Skeletal muscle tissue (tissue), 4 donors: ENCODE measurements around the gene SLC35B1. TPM values are rescaled to one million over a fixed set of nuclear protein-coding genes. Genes with fewer than 3 reads are reported as not detected.
A peak's percentile ranks its signal among the peaks of the same experiment; 100 is the strongest.

Experiments
- H3K27ac ChIP-seq: one replicate; pipeline ENCODE4 v1.7.0; 2013; ENCODE audit warnings: mild to moderate bottlenecking, low read depth, low read length, inconsistent platforms
- H3K27me3 ChIP-seq, 3 donors: one replicate each; pipeline ENCODE4 v1.7.0; 2013; ENCODE audit warnings: low read length in 3 of 3; ENCODE audit not compliant: control insufficient read depth in 3 of 3, insufficient read depth in 3 of 3
- H3K36me3 ChIP-seq, 3 donors: one replicate each; pipeline ENCODE4 v1.7.0; 2013; ENCODE audit warnings: low read length in 3 of 3; ENCODE audit not compliant: control insufficient read depth in 3 of 3, insufficient read depth in 3 of 3
- H3K4me1 ChIP-seq, 3 donors: one replicate each; pipeline ENCODE4 v1.7.0; 2013; ENCODE audit warnings: low read length in 3 of 3, mild to moderate bottlenecking in 3 of 3; ENCODE audit not compliant: control insufficient read depth in 3 of 3, insufficient read depth in 3 of 3
- H3K4me3 ChIP-seq, 3 donors: one replicate each; pipeline ENCODE4 v1.7.0; 2013; ENCODE audit warnings: low read length in 3 of 3
- H3K9ac ChIP-seq, 3 donors: one replicate each; pipeline ENCODE4 v1.7.0; 2013; ENCODE audit warnings: low read length in 3 of 3, mild to moderate bottlenecking in 3 of 3, moderate library complexity in 2 of 3, low read depth in 1 of 3
- H3K9me3 ChIP-seq, 3 donors: one replicate each; pipeline ENCODE4 v1.7.0; 2013; ENCODE audit warnings: low read length in 3 of 3; ENCODE audit not compliant: control insufficient read depth in 3 of 3
- total RNA-seq: library from RNA; depleted of rRNA; stranded (reverse); fragments of >200 nt; gene quantifications from one replicate; pipeline ENCODE4 v1.2.3, GENCODE V29; 2014
- donor health status: Osteomylitis.

SLC35B1 gene
- total RNA-seq, 1 donor from 2014 or later = 48.0 TPM

- H3K4me3 ChIP-seq = no peak overlapping the region
- H3K4me1 ChIP-seq = peaks cover 3 to 5% (median 4%) of the 10 kb centered on the region in 3 donors
- no peaks in the 10 kb centered on the region for H3K27me3 ChIP-seq
- H3K9ac ChIP-seq = no peak overlapping the region
- no peaks in the 10 kb centered on the region for H3K9me3 ChIP-seq
- no peaks in the 10 kb centered on the region for H3K36me3 ChIP-seq
- no peak overlapping the region for H3K27ac ChIP-seq
These were observed 39.9 kb upstream of the SLC35B1 start for GRCh38 chr17:49747632-49748031.

GRCh38 chr17:49746791-49747490 lies 39.2 kb upstream of the SLC35B1 start:
- H3K4me1 ChIP-seq = peaks cover 5 to 11% (median 8%) of the 10 kb centered on the region in 3 donors
- no peaks in the 10 kb centered on the region for H3K36me3 ChIP-seq
- H3K4me3 ChIP-seq = no peak overlapping the region
- H3K27me3 ChIP-seq = no peaks in the 10 kb centered on the region
- no peak overlapping the region for H3K9ac ChIP-seq
- H3K27ac ChIP-seq = no peak overlapping the region
- H3K9me3 ChIP-seq = no peaks in the 10 kb centered on the region

DNA sequence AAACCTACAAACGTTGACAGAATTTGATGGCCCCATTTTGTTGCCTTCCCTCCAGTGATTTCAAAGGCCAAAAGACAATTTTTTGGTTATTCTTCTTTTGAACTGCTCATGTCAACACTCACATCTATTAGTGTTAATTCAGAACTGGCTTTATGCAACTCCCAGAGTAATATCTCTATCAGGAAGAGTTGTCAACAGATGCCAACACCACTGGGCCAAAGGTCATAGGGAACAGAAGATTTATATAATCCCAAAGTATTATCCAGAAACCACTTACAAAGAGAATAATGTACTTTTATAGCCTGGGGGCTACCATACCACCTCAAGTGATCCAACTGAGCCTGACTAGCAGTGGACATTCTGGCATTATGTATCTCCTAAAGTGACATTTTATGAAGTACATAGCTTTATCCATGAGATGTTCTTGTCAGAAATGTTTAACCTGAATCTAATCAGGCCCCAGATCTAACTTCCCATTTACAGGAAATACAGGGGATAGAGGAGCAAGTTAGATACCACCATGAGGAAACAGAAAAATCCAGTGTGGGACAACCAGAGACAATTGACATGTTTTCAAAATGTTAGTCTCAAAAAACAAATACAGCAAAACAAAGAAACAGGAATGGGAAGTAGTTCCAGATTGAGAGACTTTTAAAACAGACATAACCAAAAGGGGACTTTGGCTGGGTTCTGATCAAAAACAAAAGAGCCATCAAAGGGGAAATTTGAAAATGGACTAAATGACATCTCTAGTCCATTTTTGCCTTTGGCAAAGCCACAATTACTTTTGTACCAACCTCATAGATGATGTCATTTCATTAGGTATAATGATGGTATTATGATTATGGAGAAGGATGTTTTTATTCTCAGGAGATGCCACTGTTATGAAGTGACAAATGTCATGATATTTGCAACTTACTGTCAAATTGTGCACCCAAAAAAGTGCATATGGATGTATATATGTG lies 37.7 kb upstream of the SLC35B1 start:
- Histone ChIP-seq H3K4me3 (no peak overlapping the region), H3K27ac (no peak overlapping the region), H3K9me3 (no peaks in the 10 kb centered on the region), H3K27me3 (no peaks in the 10 kb centered on the region), H3K36me3 (no peaks in the 10 kb centered on the region), H3K9ac (no peak overlapping the region), H3K4me1 (peaks cover 19 to 22% (median 22%) of the 10 kb centered on the region in 3 donors)

- H3K27ac ChIP-seq = peak overlapping the region; percentile 43
- H3K4me1 ChIP-seq = peaks cover 42 to 44% (median 43%) of the 10 kb centered on the region in 3 donors
- no peak overlapping the region for H3K9ac ChIP-seq
- no peaks in the 10 kb centered on the region for H3K36me3 ChIP-seq
- H3K4me3 ChIP-seq = no peak overlapping the region
- H3K9me3 ChIP-seq = no peaks in the 10 kb centered on the region
- no peaks in the 10 kb centered on the region for H3K27me3 ChIP-seq
These were observed 34.4 kb upstream of the SLC35B1 start for GRCh38 chr17:49742166-49742638.

DNA sequence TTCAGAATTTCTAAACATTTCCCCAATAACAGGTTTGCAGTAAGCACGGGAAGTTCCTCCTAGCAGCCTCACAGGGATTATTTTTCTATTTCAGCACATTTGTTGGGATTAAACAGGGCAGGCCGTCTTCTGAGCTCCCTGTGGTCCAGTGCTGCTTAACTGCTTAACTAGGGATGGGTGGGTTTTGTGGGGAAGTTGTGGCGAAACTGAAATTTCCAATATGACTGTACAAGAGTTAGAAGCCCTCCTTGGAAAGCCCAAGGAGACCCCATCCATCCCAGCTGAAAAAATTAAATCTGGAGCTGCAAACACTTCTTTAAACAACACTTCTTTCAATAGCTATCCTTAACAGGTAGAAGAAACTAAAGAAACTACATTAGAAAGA lies 33.9 kb upstream of the SLC35B1 start:
- Histone ChIP-seq H3K9ac (no peak overlapping the region), H3K36me3 (no peaks in the 10 kb centered on the region), H3K4me1 (peaks cover 42 to 44% (median 43%) of the 10 kb centered on the region in 3 donors), H3K4me3 (no peak overlapping the region), H3K9me3 (no peaks in the 10 kb centered on the region), H3K27me3 (no peaks in the 10 kb centered on the region), H3K27ac (peak overlapping the region; percentile 43)

DNA sequence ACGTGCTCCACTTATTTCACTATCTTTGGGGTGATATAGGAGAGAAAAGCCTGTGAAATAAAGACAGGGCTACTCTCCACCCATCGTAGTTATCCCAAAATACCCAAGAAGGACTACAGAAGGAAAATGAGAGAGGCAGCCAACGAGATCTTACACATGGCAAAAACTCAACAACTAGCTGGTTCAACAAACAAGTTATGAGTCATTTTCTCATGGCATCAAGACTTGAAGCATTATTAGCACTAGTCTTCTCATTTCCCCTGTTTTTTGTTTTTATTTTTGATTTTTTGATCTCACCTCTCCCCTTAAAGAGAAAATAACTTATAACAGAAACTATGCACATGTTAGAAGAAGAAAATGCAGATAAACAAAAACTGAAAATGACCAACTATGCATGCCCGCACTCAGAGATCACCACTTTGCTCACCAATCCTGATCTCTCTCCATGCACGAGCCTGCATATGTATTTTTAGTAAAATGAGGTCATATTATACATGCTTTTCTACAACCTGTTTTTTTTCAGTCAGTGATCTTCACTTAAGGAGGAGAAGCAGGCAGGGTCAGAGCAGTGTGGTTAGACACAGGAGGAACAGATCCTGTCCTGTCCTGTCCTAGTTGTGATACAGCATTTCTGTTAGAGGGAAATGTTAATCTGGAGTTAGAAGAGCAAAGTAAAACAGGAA lies 33.4 kb upstream of the SLC35B1 start:
- Histone ChIP-seq H3K9me3 (no peaks in the 10 kb centered on the region), H3K36me3 (no peaks in the 10 kb centered on the region), H3K4me3 (no peak overlapping the region), H3K27me3 (no peaks in the 10 kb centered on the region), H3K4me1 (peaks cover 42 to 44% (median 43%) of the 10 kb centered on the region in 3 donors), H3K27ac (peak overlapping the region; percentile 54), H3K9ac (no peak overlapping the region)

GRCh38 chr17:49739641-49740271 lies 32.0 kb upstream of the SLC35B1 start:
- no peaks in the 10 kb centered on the region for H3K36me3 ChIP-seq
- no peaks in the 10 kb centered on the region for H3K9me3 ChIP-seq
- H3K9ac ChIP-seq = peak overlapping the region in 1 of 3 donors; percentile 40
- peaks cover 42 to 44% (median 43%) of the 10 kb centered on the region in 3 donors for H3K4me1 ChIP-seq
- H3K4me3 ChIP-seq = no peak overlapping the region
- H3K27ac ChIP-seq = peak overlapping the region; percentile 57
- no peaks in the 10 kb centered on the region for H3K27me3 ChIP-seq

DNA sequence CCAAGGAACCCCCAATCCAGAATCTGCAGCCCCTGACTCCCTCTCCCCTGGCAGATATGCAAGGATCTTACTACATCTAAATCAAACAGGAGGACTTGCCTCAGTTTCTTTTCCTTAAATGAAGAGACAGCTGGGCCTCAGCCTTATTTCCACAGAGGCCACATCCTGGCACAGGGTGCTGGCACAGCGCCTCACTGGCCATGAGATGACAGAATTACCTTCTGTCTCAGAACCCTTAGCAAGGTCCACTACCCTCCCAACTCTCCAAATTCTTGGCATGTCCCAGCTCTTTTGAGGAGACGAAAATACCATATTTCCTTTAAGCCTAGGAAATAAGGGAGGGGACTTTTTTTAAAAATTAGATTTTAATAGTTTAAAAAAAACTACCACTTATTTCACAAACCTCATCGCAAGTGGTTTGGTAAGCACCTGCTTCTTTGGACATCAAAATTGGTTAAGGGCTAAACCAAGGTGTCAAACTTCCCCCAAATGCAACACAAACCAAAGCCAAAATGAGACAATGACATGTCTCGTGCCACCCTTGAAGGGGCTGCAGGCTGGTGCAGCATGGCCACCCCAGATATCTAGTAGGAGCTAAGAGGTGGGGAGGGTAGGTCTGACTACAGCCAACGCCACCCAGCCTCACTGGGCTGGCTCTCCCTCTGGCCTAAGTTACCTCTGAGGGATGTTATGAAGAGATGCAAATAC lies 30.8 kb upstream of the SLC35B1 start:
- no peaks in the 10 kb centered on the region for H3K36me3 ChIP-seq

More for the DNA sequence above, 30.8 kb upstream of the SLC35B1 start:
- no peak overlapping the region for H3K4me3 ChIP-seq
- no peaks in the 10 kb centered on the region for H3K27me3 ChIP-seq
- peak overlapping the region; percentile 57 for H3K27ac ChIP-seq
- H3K9me3 ChIP-seq = no peaks in the 10 kb centered on the region
- H3K9ac ChIP-seq = peak overlapping the region in 1 of 3 donors; percentile 45
- H3K4me1 ChIP-seq = peaks cover 42 to 44% (median 43%) of the 10 kb centered on the region in 3 donors
